GM21786 (cell line): Measurements from ENCODE around the gene PSD4.

ENCODE experiments used
- ATAC-seq: cut with Tn5 transposase; IDR thresholded peaks from one replicate; pipeline ENCODE4 v1.9.1; 2021; ENCODE audit not compliant: unreplicated experiment

Gene PSD4

DNA sequence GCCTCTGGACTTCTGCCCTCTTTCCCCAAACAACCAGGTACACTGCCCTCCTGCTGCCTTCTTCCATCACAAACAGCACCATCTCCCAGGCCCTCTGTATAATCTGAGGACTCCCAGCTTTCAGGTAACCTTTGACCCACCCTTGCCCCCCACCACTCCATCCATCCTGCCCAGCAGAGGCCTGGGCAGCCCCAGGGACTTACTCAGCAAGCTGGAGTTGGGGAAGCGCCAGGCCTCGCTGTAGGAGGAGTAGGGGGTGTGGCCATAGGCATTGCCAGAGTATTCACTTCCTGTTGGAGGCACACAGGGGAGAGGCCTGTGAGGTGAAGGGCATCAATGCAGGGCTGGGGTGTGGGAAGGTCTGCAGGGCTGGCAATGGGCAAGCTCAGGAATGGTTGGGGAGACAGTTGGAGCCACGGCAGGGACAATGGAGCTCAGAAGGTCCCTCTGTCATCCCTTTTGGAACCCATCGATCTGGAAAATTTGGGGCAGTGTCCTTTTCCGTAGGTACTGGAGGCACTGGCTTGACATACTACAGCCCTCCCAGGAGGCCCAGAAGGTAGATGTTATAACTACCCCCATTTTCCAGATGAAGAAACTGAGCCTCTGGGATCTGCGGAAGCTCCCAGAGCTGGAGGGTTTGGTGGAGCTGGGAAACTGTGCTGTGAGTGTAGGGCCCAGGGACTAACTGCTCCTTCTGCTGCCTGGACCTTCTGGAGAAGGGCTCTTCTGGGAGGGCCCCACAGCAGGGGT, 46.3 kb downstream of the PSD4 start:
- no peak for ATAC-seq

DNA sequence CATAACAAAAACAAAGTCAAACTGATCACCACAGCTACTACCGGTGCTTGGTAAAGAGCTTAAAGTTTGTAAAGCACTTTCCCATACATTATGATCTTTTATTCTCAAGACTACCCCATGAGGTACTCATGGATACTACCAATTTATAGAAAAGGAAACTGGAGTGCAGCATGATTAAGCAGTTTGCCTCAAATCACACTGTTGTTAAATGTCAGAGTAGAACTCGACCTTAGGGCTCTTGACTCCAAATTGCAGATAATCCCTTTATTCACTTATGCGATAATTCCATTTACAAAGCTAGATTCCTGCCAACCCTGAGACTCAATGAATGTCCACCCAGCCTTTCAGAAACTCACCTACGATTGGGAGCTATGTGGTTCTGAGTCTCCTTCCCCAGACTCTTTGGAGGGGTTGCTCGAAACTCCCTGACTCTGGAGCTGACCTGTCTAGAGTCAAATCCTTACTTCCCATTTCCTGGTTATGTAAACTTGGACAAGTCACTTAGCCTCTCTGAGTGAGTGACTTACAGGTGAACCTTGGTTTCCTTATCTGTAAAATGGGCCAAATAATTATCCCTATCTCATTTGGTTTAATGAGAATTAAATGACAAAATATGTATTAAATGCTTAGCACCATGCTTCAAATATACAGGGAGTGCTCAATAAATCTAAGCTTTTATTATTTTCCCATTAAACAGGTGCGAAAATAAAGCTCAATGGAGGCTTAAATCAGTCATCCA, 47.4 kb downstream of the PSD4 start:
- ATAC-seq, result no peak

DNA sequence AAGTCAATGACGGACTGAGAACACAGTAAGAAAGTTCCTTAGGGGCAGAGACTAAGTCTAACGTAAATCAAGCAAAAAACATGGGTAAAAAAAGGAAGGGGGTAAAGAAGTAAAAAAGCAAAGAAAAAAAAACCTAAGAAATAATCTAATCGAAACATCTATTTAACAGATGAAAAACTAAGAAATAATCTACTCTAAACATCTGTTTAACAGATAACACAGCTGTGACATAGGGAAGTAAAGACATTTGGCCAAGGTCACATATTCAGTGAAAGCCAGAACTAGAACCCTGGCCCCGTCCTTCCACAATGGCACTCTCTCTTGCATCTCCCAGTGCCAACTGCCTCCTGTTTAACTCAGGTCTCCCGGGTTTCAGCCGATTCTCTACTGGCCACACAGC, 48.1 kb downstream of the PSD4 start:
- no peak for ATAC-seq

DNA sequence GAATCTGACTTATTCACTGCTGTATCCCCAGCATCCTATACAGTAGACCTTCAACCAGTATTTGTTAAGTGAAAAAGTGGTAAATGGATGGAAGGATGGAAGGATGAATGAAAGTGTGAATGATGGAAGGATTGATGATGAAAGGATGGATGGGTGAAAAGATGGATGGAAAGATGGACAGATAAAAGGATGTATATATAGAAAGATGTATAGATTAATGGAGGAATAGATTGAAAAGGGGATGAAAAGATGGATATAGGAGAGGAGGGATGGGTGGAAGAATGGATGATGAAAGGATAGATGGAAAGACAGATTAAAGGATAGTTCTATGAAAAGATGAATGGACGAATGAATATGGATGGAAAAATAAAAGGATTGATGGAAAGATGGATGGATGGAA, 50.0 kb downstream of the PSD4 start:
- no peak for ATAC-seq

DNA sequence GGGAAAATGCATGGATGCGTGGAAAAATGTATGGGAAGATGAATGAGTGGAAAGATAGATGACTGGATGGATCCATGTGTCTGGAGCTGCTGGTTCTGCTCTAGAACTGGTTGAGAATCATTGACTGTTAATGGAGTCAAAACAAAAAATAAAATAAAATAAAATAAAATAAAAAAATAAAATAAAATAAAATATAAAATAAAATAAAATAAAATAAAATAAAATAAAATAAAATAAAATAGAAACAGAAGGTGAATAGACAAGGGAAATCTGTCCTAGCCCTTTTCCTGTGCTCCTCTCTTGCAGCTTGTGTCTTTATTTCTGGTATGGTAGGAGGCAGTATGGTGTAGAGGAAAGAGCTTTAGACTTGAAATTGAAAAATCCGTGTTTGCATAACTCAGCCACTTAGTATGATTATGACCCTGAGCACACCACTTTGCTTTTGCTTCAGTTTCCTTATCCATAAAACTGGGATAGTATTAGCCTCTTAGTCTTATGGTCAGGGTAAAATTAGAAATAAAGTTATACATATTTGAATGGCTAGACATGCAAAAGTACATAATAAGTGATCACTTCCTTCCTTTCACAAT, 51.0 kb downstream of the PSD4 start:
- ATAC-seq, result no peak

DNA sequence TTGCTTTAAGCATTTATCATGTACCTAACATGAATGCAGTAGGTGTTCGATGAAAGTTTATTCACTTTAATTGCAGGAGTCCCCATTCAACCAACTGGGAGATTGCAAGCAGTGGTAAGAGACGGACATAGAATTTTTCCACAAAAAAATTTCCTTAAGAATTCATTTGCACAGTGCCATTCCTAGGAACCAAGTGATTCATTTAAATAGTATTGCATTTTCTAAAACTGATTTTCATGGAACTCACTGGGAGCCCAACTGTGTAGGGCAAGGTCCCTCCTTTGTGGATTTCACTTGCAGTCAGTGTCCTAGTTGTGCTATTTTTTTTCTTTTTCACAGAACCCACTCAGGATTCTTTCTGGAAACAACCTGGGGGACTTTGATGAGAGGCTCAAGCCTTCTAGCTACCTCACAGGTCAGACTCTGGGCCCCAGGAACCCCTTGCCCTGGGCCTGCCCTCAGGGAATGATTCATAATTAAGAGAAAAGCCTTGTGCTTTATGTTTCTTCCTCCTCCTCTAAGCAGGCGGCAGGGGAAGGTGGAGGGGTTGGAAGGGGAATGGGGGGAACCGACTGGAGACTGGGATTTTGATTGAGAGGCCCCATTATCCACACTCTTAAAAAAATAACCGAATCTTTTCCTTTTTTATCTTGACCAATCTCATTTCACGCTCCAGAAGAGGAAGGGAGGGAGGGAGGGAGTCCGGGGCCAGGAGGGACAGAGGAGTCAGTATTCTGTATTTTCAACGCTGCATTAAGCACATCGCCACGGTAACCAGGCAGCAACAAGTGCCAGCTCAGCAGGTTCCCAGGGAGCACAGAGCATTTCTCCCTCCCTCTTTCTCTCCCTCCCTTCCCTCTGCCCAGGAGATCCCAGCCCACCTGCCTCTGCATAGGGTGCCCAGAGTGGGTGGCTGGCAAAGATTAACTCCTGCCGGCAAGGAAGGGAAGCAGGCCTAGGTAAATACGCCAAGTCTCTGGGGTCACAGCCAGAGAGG, 51.8 kb downstream of the PSD4 start:
- ATAC-seq, result no peak

DNA sequence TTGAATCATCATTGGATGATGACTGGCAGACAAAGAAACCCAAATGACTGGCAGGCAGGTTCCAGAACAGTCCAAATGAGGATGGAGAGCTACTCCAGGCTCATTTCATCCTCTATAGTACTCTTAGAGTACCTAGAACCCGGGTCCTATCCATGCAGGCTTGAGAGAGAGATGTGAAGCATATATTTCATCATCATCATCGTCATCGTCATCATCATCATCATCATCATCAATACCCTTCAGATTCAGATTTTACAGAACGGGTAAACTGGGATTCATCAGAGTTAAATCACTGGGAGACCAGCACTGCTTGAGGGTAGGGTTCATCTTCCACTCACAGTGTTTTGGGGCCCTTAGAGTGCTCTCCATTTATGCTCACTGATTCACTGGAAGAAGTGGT, 52.7 kb downstream of the PSD4 start:
- no peak for ATAC-seq

DNA sequence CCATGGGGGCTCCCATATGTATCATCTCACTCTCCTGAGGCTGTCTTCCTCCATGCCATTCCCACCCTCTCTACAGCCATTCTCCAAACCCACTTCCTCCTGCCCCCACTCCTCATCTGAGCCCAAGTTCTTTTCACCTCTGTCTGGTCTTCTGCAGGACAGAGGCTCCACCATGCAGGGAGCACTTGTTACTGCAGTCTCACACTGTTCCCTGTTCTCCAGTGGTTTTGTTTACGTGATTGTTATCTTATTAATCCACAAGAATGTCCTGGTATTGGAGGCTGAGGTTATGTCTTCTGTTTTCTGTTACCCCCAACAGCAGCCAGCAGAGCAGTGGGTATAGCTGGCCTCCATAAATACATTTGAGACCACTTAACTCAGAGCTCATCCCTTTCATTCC, 53.5 kb downstream of the PSD4 start:
- ATAC-seq, result no peak

DNA sequence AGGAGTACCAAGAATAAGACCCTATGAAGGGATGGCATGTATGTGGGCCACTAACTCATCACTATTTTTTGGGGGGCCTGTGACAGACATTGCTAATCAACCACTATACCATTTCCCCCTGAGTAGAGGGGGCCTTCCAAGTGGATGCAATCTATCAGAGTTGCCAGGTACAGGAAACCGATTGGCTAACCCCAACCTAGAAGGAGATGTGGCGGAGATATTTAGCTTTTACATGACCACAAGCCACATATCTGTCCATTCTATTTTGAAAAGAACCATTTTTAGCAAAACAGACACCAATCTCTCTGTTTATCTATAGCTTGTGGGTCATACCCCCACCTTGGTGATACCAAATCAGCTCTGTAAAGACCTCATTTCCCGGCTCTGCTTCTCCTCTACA, 53.9 kb downstream of the PSD4 start:
- no peak for ATAC-seq

DNA sequence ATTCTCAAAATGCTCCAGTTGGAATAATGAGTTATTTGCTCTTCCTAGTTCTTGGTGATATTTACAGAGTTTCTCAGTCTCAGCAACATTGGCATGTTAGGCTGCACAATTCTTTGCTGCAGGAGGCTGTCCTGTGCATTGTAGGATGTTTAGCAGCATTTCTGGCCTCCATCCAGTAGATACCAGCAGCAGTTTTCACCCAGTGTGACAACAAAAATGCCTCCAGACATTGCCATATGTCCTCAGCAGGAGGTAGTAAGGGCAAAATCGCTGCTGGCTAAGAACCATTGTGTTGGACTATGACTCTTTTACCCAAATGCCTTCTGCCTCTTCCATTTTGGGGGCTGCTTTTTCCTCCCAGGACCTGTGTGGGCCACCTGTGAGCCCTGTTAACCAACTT, 54.6 kb downstream of the PSD4 start:
- no peak for ATAC-seq

DNA sequence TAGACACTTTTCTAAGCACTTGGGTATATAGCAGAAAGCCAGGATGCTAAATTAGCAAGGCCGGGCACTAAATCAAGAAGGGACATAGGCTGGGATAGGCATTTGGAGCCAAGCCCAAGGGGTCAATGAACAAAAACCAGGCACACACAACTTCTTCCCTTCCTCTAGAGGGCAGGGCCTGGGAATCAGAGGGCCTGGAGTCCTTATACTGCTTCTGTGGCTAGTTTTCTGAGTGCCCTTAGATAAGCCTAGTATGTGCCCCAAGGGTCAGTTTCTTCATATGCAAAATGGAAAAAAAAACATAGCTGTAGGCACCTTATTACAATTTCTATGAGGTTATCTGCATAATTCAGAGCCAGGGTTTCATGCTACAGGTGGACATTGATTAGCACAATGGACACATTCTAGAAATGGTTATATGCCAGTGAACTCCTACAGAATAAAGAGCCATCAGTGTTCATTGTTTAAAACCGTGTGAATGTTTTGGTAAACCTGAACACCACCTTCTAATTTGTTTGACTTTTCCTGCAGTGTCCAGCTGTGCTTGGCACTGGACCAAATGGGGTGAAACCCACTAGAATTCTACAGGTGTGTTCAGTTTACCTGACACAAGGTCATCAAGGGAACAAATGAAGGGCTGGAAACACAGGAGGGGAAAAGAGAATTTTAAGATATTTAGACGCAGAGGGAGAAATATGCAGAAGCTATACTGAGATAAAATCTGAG, 55.4 kb downstream of the PSD4 start:
- no peak for ATAC-seq

DNA sequence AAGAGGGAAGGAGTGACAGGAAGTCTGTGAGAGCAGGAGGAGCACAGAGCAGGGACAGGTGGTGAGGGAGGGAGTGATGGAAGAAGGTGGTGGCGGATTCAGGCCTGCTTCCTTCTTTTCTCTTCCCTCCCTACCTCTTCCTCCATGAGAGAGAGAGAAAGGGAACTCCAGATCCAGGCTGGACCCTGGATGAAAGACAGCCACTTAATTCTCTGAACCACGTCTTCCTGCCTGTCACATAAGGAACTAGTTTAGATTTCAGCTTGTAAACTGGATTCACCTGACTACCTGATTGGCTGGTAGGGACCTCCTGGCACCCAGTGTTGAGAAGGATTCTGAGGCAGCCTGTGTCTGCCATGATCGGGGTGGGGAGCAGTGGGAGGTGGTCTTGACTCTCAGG, 56.0 kb downstream of the PSD4 start:
- no peak for ATAC-seq

DNA sequence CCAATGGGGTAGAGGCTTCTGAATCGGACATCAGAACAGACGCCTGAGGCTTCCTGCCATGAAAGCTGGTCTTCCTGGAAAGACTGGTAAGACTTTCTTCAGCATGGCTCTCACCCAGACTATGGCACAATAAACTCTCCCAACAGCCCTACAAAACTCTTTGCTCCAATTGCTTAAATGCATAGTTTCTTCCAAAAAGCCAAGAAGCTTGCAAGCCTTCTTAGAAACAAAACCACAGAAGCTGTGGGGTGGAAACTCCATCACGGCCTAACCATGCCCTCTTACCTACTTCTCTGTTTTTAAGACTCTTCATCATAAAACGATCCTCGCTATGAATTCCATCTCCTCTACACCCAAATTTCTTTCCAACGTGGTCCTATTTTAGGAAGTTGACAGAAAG, 56.8 kb downstream of the PSD4 start:
- no peak for ATAC-seq

DNA sequence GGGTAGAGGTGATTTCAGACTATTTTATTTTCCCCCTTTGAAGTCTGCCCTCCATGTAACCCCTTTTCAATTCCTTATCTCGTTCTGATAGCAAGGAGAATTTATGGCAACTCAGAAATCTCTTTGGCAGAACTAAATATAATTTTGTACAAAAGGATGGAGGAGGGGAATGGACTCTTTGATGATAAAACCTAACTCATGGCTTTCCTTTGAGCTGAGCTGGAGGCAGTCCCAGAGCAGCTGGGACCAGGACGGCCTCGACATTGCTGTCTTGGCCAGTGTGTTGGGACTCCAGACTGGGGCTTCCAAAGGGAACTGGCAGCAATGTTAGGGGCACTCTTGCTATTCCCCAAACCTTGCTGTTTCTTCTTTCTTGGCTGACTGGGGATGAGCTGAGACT, 57.3 kb downstream of the PSD4 start:
- ATAC-seq, result no peak

DNA sequence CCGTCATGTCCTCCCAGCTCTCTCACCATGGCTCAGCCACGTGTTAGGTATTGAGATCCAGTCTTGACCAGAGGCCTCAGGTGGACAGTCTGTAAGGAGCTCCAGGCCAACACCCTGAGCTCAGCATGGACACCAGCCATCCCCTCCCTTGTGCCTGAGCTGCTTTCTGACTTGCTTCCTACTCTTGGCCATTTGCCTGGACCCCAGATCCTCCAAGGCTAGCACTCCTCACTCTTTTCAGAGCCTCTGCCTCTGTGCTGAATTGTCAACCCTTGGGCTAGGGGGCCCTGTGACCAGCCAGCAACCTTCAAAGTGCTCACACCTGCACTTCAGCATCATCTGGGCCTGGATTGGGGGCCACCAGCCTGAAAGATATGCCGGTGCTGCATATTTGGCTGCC, 58.4 kb downstream of the PSD4 start:
- ATAC-seq, result no peak

DNA sequence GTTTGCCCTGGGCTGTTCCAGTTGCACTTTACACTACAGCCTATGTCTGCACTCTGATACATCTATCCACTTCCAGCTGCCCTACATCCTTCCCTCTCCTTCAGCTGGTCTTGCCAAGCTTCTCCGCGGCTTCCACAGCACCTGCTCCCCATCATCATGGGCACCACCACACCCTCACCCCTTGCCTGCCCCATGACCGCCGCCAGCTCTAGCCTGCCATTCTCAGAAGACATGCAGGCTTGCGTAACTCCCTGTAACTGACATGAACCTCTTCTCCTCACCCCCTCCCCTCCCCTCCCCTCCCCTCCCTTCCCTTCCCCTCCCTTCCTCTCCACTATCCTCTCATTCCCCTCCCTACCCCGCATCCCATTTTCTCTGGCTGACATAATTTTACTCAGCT, 59.0 kb downstream of the PSD4 start:
- no peak for ATAC-seq

DNA sequence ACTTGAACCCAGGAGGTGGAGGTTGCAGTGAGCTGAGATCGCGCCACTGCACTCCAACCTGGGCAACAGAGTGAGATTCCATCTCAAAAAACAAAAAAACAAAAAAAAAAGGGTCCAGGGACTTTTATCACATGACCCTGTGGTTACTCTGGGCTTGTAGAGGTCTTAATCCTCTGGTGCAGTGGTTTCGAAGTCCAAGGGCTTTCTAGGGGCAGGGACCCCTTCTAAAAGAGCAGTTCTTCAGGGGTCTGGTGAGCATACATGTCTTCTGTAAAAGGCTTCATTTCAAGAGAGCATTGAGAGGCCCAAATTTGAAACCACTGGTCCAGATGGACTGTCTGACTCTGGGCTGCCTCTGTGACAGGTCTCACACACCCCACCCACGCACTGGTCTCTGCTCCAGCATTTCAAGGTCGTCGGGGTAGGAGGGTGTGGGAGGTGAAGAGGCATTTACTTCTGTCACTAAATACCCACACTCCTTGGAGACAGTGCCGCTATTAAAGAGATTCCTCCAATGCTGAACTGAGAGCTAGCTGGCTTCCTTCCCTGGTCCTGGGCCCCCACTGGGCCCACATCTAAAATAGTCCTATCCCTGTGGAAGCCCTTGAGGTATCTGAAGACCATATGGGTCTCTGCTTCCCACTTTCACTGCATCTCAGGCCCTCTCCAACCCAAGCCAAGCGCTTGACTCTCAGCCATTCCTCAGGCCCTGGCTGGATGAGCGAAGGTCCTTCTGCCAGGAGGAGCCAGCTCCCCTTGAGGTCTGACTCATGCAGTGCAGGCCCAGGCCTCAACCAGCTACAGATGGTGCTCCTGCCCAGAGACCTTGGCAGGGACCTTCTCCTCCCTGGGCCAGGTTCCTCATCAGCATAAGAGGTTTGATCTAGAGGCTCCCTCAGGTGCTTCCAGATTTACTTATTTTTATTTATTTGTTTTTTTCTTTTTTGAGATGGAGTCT, 60.1 kb downstream of the PSD4 start:
- no peak for ATAC-seq

DNA sequence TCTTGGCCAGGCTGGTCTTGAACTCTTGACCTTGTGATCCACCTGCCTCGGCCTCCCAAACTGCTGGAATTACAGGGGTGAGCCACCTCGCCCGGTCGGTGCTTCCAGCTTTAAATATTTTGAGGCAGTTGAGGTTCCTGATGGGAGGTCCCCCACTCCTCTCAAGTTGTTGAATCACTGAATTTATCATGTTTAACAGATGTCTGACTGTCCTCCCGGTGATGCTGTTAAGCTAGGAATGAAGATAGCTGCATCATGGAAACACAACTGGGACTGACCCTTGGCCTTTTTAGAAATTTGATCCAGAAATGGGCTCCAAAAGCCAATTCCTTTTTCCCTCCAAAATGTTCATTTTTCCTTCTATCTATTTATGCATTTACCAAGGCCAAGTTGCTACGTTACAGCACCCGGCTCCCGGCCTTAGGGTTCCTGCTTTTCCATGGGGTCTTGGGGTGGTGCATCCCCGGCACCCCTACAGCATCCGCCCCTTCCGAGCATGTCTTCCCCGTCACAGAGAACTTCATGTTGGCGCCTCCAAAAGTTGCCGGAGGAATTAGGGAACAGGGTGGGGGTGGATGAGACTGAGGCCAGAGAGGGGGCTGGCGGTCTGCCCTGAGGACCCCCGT, 61.1 kb downstream of the PSD4 start:
- no peak for ATAC-seq
